DMS153 treated with DMSO at 0.1 percent for 48 hours (cell line): Measurements from ENCODE around the gene BMAL2.

Experiments used
- DNase-seq: peaks from one replicate; lab custom pipeline; 2025; ENCODE audit not compliant: unreplicated experiment; lab: John Stamatoyannopoulos, UW

Gene BMAL2

GRCh38 chr12:27355486-27355885 lies 22.9 kb downstream of the BMAL2 start:
- DNase-seq = no peak

GRCh38 chr12:27355979-27356378 lies 23.3 kb downstream of the BMAL2 start:
- DNase-seq = no peak

GRCh38 chr12:27359578-27360340 lies 27.1 kb downstream of the BMAL2 start:
- no peak for DNase-seq

- DNase-seq = no peak
Observed at GRCh38 chr12:27361372-27361771, 28.7 kb downstream of the BMAL2 start.

DNA sequence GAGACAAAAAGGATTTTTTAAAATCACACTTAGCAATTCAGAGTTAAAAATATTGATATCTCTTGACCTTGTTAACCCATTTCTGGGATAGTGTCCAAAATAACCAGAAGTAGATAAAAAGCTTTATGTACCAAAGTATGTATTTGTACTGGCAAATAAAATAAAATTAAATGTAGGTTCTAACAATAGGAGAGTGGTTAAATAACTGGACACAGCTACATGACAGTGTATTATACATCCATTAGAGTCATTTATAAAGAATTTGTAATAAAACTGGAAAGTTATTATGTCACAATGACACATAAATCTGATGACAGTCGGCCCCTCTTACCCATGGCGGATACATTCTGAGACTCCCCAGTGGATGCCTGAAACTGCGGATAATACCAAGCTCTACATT lies 34.0 kb downstream of the BMAL2 start:
- DNase-seq = no peak

DNA sequence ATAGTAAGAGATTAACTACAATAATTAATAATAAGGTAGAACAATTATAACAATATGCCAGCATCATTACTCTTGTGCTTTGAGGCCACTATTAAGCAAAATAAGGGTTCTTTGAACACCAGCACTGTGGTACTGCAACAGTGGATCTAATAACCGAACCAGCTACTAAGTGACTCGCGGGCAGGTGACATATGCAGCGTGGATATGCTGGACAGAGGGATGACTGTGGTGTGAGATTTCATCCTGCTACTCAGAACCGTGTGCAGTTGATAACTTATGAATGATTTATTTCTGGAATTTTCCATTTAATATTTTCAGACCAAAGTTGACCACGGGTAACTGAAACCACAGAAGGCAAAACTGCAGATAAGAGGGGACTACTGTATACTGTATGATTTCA lies 34.4 kb downstream of the BMAL2 start:
- no peak for DNase-seq

GRCh38 chr12:27382171-27382795 lies 49.6 kb downstream of the BMAL2 start:
- DNase-seq = no peak
